Activated gamma-delta T cell treated with anti-CD3 and anti-CD28 coated beads, Interleukin-2, amount 50 U/mL, for 16 hours (primary cell): ENCODE data around the gene GALNT1.
A peak's percentile ranks its signal among the peaks of the same experiment; 100 is the strongest.

Experiments
- DNase-seq: peaks from one replicate; pipeline ENCODE4 v3.0.0-alpha.2; 2020; ENCODE audit warnings: low read depth

Gene GALNT1

DNA sequence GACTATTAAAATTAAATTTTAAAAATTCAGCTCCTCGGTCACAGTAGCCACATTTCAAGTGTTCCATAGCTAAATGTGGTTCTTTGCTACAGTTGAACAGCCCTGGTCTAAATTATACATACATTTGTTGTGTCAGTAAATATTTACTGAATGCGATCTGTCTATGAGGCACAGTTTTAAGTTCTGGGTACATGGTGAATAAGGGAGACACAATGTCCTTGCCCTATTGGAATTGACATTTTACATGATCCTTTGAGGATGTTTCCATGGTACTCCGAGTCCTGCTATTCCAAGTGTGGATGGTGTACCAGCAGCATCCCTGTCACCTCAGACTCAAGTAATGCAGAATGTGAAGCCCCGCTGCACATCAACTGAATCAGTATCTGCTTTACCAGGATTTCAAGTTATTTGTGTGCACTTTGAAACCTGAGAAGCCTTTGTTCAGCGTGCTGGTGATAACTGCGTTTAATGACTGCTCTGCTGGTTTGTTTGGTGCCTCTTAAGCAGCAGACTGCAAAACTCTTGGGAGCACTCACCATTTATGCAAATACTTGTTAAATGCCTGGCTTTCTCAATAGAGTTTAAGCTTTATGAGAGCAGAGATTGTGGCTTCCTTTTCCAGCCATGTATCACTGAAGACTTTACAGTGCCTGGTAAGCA lies 1.5 kb downstream of the GALNT1 start:
- no peak for DNase-seq

DNA sequence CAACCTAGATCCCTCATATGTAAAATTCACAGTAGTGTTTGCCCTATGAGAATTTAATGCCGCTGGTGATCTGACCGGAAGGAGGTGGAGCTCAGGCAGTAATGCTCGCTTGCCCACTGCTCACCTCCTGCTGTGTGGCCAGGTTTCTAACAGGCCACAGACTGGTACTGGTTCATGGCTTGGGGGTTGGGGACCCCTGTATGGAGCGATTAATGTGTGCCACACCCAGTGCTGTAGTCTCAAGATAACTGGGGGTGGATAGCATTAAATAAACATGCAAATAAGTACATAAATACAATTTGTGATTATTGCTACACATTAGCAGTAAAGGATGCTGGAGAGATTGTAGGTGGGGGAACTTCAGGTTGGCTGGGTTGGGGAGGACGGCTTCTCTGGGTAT lies 3.2 kb downstream of the GALNT1 start:
- DNase-seq, result no peak

DNA sequence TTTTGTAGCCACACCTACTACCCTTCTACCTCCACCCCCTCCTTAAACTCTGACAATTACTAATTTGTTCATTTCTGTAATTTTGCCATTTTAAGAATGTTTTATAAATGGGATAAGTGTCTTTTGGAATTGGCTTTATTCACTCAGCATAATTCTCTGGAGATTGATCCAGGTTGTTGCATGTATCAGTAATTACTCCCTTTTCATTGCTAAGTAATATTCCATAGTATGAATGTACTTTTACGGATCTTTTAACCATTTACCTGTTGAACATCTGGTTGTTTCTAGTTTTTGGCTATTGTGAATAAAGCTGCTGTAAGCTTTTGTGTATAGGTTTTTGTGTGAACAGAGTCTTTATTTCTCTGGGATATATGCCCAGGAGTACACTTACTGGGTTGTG lies 4.1 kb downstream of the GALNT1 start:
- no peak for DNase-seq

DNA sequence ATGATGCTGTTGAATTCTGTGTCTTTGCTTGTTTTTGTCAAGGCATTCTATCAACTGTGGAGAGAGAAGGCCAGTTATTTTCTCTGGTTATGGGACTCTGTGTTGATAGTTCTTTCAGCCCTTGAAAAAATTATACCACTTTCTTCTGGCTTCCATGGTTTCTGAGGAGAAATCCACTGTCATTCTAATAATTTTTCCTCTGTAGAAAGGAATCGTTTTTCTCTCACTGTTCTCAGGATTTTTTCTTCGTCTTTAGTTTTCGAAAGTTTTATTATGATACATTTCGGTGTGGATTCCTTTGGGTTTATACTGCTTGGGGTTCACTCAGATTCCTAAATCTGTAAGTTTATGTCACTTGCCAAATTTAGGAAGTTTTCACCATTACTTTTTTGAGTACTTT lies 6.6 kb downstream of the GALNT1 start:
- DNase-seq, result no peak

DNA sequence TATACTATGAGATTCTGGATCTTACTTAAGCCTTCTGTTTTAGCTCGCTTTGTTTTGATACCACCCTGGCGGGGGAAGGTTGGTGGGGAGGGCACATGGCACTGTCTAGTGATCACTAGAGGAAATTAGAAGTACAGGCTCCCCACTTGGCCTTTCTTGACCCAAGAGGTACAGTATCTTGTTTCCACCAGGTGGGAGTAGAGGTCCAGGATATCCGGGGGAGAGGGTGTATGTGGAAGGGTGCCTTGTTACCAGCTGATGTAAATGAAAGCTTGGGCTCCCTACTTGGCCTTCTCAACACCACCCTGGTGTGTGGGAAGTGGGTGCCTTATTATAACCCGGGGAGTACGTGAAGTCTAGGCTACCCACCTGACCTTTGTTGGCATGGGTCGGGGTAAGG lies 7.5 kb downstream of the GALNT1 start:
- DNase-seq, result peak; percentile 17

DNA sequence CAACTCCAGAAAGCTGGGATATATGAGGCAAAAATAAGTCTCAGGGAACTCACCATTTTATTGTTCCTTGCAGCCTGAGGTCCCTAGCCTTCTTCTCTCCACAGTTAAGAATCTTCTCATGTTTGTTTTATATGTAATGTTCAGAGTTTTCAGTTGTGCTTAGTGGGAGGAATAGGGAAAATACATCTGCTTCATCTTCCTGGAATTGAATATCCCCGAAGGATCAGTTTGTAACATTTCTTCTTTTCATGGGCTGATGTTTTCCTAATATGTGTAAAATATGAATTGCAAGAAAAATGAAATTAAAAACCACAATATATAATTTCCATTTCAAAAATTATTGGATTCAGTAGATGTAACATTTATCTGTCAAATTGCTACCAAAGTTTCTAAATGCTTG lies 8.0 kb downstream of the GALNT1 start:
- DNase-seq, result no peak

DNA sequence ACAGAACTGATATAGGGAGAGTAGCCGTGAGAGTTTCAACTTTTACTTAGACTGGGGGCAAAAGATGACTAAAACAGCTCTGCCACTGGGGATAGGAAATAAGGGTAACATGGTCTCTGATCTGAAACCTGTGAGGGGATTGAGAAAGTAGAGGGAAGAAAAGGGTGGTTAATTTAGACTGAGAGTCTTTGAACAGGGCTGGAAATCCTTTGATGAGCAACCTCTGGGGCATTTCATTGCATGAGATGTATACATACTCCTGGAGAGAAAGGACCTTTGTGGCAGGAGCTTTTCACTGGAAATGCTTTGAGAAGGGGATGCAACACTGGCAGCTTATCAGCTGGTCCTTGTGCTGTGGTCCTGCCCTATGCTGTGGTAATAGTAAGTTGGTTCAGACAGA lies 9.4 kb downstream of the GALNT1 start:
- DNase-seq, result no peak

DNA sequence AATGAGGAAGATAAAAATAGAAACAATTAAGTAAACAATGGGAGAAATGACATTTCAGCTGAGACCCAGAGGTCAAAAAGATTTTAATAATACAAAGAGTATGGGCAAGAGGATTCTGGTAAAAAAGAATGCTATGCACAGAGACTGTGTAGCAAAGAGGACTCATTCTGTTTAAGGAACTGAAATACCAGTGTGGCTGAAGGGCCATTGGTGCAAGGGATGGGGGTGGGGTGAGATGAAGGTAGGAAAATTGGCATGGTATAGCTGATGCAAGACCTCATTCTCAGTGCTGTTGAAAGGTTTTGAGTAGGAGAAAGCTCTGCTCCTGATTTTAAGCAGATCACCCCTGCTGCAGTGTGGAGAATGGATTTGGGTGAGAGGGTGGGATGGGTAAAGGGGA lies 10.8 kb downstream of the GALNT1 start:
- DNase-seq, result no peak

DNA sequence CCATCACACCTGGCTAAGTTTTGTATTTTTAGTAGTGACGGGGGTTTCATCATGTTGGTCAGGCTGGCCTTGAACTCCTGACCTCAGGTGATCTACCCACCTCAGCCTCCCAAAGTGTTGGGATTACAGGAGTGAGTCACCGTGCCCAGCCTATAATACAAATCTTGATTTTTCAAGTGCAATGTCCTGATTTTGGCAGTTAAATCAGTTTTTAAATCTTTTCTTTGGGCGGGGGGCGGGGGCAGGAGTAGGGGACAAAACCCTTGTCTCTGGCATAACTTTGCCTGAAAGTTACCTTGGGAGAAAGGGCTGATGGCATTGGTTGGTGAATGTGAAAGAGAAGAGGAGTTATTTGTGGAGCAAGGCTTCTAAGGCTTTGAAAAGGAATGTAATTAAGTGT lies 12.3 kb downstream of the GALNT1 start:
- no peak for DNase-seq

DNA sequence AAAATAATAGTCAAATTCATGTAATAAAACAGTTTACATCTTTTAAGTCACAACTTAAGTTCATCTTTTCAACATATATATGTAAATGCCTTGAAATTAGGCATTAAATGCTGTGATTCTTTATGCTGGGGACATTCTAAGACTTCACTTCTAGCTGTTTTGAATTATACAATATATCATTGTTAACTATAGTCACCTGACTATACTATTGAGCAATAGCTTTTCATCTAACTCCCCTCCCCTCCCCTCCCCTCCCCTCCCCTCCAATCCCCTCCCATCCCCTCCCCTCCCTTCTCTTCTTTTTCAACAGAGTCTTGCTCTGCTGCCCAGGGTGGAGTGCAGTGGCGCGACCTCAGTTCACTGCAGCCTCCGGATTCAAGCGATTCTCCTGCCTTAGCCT lies 16.2 kb downstream of the GALNT1 start:
- no peak for DNase-seq

DNA sequence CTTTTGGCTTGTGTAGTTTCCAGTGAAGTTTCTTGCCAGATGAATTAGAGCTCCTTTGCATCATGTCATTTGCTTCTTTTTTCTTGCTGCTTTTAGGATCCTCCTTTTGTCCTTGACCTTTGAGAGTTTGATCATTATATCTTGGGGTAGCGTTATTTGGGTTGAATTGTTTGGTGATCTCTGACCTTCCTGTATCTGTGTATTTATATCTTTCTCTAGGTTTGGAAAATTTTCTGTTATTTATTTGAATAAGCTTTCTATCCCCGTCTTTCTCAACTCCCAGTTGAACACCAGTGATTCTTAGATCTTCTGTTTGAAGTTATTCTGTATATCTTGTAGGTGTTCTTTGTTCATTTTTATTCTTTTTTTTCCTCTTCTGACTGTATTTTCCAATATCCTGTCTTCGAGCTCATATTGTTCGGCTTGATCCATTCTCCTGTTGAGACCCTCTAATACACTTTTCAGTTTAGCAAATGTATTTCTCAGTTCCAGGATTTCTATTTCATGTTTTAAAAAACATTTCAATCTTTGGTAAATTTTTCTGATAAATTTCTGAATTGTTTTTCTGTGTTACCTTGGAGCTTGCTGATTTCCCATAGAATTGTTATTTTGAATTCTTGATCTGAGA lies 20.8 kb downstream of the GALNT1 start:
- no peak for DNase-seq

DNA sequence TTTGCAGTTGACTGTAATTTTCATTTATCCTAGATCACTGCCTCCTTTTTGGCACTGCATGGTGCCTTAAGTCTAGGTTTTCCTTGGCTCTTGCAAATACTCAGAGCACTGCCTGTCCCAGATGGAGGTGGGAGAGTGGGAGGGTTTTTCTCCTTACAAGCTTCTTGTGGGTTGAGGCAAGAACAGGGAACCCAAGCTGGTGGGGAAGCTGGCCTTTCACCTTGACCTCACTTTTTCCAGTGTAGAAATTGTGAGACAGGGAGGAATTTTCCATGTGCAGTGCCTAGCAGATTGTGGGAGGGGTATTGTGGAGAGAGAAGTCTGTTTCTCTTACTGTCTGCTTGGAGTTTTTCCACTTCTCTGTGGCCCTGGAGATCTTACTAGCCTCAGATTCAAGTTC lies 21.5 kb downstream of the GALNT1 start:
- no peak for DNase-seq

DNA sequence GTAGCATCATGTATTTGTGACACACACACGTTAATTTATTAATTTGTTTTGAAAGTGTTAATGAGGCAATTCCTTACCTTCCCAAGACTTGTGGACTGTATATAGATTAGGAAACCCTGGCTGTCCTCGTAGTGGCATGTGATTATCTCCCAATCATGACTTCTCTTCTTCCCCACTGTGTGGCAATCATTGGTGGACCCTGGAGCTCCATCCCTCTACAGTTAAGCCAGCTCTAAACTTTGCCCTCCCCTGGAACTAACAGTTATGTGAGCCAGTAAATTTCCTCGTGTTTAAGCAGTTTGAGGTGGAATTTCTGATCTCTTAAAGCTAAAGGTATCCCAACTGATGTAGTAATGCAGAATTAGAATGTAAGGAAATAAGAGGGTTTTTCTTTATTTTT lies 22.0 kb downstream of the GALNT1 start:
- no peak for DNase-seq

DNA sequence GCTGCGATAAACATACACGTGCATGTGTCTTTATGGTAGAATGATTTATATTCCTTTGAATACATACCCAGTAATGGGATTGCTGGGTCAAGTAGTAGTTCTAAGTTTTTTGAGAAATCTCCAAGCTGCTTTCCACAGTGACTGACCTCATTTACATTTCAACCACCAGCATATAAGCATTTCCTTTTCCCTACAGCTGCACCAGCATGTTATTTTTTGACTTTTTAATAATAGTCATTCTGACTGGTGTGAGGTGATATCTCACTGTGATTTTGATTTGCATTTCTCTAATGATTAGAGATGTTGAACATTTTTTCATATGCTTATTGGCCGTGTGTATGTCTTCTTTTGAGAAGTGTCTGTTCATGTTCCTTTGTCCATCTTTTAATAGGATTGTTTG lies 22.8 kb downstream of the GALNT1 start:
- DNase-seq, result no peak

DNA sequence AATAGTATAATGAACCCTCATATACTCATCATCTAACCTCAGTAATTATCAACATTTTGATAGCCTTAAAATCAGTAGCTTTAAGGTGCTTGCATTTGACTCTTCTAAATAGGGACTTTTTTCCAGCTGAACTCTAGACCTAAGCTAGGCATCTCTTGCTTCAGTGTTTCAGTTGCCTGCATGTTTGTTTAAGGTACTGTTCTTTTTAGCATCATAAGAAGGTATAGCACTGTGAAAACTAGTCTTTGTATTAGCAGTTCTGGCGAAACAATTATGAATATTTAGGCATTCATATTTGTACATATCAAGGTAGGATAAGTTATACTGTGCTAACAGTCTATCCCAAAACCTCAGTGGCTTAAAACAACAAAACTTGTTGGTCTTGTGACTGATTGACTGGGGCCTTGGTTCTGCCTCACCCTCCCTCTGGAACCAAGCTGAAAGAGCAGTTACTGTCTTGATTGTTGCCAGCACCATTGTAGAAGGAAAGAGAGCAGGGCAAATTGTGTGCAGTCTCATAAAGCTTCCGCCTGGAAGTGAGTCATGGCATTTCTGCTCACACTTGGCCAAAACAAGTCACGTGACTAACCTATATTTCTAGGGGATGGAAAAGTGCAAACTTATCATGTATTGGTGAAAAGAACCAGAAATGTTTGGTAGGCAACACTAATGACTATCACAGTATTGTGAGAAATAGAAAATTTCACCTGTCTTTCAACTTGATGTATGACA lies 24.3 kb downstream of the GALNT1 start:
- DNase-seq, result no peak

DNA sequence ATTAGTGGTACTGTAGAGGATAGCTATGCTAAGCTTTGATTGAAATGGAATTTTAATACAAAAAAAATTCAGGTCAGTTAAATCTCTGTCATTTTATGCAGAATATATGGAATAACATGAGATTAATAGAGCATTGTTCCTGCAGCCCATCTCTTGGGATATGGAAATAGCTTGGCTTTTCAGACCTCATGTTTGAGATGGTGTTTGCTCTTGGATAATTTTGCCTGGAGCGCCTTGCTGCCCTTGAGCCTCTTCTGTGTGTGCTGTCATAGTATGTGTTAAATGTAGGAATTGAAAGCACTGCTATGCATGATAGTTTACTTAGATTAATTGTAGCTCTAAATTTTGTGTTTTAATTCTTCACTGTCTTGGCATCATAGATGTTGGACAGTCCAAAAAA lies 27.7 kb downstream of the GALNT1 start:
- no peak for DNase-seq

DNA sequence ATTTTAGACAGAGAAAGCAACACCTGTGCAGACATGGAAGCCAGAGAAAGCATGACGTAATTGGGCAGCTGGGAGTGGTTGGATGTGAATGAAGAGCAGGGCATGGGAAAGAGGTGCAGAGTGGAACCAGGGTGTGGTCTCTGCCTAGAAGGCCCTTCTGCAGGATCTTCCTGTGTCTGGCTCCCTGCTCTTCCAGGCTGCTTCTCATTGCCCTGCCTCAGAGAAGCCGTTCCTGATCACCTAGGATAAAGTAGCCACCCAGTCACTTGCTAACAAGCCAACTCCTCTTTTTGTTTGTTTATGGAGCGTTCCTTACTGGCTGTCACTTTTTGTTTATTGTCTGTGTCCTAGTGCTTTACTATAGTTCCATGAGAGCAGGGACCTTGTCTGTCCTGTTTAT lies 28.5 kb downstream of the GALNT1 start:
- DNase-seq, result no peak

DNA sequence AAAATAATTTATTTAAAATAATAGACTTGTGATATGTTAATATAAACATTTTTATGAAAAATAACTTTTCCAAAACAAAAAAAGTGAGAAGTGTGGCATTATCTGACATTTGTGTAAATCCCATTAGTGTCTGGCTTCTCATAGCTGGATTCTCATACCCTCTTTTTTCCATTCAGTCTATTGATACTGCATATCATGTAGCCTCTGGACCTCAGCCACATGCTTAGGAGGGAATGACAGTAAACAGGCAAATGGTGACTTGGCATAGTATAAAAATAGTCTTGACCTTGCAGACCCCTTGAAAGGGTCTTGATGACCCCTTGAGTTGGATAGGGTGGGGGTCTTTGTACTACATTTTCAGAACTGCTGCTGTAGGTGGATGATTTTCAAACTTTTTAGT lies 29.2 kb downstream of the GALNT1 start:
- DNase-seq, result no peak

DNA sequence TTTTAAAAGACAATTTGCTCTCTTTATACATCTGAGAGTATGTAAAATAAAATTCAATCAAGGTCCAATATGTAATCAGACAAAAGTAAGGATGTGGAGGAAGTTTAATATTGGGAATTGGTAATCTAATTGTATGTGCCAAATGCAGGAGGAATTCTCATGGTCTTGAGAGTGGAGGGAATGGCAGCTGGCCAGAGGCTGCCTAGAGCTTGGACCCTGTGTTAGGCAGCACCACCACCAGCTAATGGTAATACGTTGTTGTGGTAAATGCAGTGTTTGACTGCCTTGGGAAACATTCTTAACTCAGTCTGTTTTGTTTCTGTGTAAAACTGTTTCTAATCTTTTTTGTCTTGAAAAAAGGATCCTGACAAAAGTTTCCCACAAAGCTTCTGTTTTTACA lies 30.0 kb downstream of the GALNT1 start:
- DNase-seq, result no peak

DNA sequence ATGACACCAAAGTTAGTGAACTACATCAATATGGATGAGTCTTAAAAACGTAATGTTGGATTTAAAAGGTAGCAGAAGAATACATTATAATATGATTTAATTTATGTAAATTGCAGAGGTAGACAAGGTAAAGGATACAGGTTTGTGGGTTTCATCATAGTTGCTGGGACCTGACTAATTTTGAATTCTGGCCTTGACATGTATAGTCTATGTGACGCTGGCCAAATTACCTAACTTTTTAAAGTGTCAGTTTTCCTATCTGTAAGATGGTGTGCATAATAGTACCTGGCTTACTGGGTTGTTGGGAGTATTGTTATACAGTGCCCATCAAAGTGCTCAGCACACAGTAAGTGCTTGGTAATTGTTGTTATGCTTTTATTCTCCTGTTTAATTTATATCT lies 34.5 kb downstream of the GALNT1 start:
- DNase-seq, result no peak

DNA sequence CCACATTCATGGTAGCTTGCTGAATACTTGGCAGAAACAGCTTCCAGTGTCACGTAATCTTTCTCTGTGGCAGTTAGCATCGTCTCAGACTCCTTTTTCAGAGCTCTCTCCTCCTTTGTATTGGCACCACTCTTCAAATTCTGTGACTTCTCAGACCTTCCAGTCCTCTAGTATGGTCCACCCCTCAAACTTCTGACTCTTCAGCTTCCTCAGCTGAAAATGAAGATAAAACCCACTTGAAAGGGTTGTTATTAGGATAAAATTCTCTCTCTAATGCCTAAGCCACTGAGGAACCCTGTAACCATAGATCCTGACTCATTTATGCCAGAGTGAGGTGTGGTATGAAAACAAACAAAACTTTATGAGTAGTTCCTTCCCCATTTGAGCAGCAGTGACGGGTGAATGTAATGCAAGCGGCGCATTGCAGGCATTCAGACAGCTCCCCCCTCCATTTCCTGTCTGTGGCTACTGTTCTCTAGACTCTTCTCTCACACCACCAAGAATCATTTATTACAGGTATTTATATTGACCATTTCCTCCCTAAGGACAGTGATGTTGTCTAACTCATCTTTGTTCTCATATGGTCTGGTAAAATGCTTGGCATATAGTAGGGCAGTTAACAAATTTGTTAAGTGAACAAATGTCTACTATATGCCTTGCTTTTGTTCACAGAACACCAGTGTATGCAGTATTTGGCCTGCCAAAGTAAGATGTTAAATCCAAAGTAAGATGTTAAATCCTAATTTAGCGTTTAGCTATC lies 35.3 kb downstream of the GALNT1 start:
- peak; percentile 52 for DNase-seq

DNA sequence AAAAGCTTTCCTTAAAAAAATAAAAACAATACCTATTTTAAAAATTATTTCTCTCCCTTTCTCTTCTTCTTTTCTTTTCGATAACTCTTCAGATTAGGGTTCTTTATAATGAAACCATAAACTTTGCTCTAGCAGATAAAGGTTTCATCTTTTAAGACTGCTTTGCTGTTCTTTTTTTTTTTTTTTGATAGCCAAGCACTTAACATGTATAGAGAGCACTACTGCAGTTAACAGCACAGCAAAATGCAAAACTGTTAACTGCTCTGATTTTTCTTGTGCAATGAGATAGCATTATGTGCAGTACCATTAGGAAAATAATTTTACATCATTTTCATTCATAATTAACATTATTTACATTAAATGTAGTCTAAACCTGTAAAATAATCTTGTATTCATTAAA lies 36.3 kb downstream of the GALNT1 start:
- DNase-seq, result no peak

DNA sequence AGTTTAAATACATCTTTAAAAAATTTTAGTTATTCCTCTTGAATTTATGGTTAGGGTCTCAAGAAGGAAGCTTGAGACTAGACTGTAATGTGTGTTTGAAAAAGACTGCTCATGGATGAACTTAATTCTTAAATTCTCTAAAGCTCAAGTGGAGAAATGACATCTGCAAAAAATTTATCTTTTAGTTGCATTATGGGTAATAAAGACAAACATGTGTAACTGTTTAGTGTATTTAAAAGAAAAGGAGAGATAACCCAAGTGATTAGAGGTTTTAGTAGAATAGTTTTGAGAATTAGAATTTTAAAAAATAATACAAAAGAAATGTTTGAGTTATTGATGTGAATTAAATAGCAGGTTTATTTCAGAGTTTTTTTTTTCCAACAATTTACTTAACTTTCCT lies 36.7 kb downstream of the GALNT1 start:
- DNase-seq, result no peak
